ENCODE results near the gene STK40. TPM values are rescaled to one million over a fixed set of nuclear protein-coding genes. Genes with fewer than 3 reads are reported as not detected.

The STK40 gene
- total RNA-seq, 4 donors from 2014 or later = 109 to 263 (median 211) TPM

DNA sequence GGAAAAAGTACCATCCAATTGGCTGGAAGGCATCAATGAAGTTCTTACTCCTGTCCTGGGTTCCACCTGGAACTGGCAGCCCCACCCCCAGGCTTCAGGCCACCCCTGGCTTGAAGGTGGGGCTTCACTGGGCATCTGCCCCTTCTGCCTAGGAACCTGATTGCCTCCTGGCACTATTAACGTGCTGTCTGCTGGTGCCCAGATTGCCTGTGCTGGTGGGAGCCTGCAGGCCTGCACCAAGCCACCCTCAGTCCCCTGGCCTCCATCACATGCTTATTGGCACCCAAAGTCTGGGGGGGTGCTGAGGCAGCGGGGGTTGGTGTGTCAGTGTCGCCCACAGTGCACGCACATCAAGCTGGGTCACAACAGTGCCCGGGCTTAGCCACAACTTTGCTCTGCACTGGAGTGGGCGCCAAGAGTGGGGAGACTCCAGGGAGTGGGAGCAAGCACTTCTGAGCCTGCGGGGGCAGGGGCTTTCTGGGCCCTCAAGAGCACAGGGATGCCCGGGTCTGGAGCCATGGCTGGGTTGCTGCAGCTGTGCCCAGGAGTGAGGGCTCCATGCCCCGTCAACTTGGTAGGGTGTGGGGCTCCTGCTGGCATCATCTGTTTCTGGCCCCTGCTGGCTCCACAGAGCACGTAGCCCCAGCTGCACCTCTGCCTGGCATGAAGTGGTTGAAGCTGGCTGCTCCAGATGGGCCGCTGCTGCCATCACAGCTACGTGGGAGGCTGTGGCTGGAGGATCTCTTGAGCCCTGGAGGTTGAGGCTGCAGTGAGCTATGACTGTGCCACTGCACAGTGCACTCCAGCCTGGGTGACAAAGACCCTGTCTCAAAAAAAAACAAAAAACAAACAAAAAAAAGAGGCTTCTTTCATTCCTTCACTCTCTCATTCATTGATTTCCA is 16.1 kb upstream of the STK40 start:
- intact Hi-C loops (cut with DNase I; ENCODE audit: low total_unique reads) (no loop called here), in situ Hi-C loops (cut with MboI; ENCODE audit: low sequenced_read_pairs in 4 of 4) (loop anchor here in 1 of 4 donors (25.0 kb wide), 1 partner anchor 90 kb away; the partner anchor contains the start of genes EVA1B and SH3D21)
- Histone ChIP-seq H3K4me3 (peak overlapping the region in 1 of 4 donors; percentile 18), H3K9me3 (no peaks in the 10 kb centered on the region), H3K36me3 (no peaks in the 10 kb centered on the region), H3K27me3 (no peaks in the 10 kb centered on the region), H3K27ac (peak overlapping the region in 2 of 4 donors; percentile 25 to 40), H3K4me1 (peaks cover 6 to 7% of the 10 kb centered on the region in 2 donors)
- TF ChIP-seq POLR2A (IDR thresholded peaks at IDR 0.05) = no peak
- TF ChIP-seq, protein P1, sequence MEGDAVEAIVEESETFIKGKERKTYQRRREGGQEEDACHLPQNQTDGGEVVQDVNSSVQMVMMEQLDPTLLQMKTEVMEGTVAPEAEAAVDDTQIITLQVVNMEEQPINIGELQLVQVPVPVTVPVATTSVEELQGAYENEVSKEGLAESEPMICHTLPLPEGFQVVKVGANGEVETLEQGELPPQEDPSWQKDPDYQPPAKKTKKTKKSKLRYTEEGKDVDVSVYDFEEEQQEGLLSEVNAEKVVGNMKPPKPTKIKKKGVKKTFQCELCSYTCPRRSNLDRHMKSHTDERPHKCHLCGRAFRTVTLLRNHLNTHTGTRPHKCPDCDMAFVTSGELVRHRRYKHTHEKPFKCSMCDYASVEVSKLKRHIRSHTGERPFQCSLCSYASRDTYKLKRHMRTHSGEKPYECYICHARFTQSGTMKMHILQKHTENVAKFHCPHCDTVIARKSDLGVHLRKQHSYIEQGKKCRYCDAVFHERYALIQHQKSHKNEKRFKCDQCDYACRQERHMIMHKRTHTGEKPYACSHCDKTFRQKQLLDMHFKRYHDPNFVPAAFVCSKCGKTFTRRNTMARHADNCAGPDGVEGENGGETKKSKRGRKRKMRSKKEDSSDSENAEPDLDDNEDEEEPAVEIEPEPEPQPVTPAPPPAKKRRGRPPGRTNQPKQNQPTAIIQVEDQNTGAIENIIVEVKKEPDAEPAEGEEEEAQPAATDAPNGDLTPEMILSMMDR (IDR thresholded peaks at IDR 0.05 in 4 of 5, conservative IDR thresholded peaks at IDR 0.05 in 1 of 5) = no peak
- no peak for ATAC-seq
- DNase-seq = no peak

- Histone ChIP-seq H3K9me3 (no peaks in the 10 kb centered on the region), H3K4me1 (peaks cover 14 to 15% of the 10 kb centered on the region in 2 donors), H3K4me3 (peak overlapping the region in 1 of 4 donors; percentile 18), H3K36me3 (no peaks in the 10 kb centered on the region), H3K27me3 (no peaks in the 10 kb centered on the region), H3K27ac (peak overlapping the region; percentile 4 to 40 (median 32))
- peak; percentile 3 to 28 for TF ChIP-seq POLR2A (IDR thresholded peaks at IDR 0.05)
- TF ChIP-seq, protein P1 (IDR thresholded peaks at IDR 0.05 in 4 of 5, conservative IDR thresholded peaks at IDR 0.05 in 1 of 5) = no peak
- DNase-seq (peak; percentile 40 to 74), ATAC-seq (no peak)
- intact Hi-C loops (cut with DNase I; ENCODE audit: low total_unique reads) = no loop called here
- in situ Hi-C loops (cut with MboI; ENCODE audit: low sequenced_read_pairs in 4 of 4) = loop anchor here in 1 of 4 donors (25.0 kb wide), 1 partner anchor 89 kb away; the partner anchor contains the start of genes EVA1B and SH3D21
These were observed 15.3 kb upstream of the STK40 start for GRCh38 chr1:36400825-36401601.

DNA sequence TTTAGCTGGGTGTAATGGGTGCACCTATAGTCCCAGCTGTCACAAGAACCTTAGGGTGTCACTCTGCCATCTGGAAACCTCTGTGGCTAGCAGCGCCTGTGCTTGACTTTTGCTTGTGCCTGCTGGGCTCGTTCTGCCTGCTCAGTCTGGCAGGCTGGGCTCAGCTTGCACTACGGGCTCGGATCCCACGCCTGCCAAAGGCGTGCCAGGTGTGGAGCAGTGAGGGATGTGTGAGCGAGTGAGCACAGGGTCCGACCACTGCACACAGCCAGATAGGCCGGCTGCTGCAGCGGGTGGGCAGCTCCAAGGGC is 14.7 kb upstream of the STK40 start:
- H3K9me3 ChIP-seq = no peaks in the 10 kb centered on the region
- H3K27me3 ChIP-seq = no peaks in the 10 kb centered on the region
- ATAC-seq (no peak), DNase-seq (no peak)
- no peaks in the 10 kb centered on the region for H3K36me3 ChIP-seq
- TF ChIP-seq, protein P1 (IDR thresholded peaks at IDR 0.05 in 4 of 5, conservative IDR thresholded peaks at IDR 0.05 in 1 of 5) = no peak
- no peak for TF ChIP-seq POLR2A (IDR thresholded peaks at IDR 0.05)
- intact Hi-C loops (cut with DNase I; ENCODE audit: low total_unique reads) (no loop called here), in situ Hi-C loops (cut with MboI; ENCODE audit: low sequenced_read_pairs in 4 of 4) (loop anchor here in 1 of 4 donors (25.0 kb wide), 1 partner anchor 88 kb away; the partner anchor contains the start of genes EVA1B and SH3D21)
- H3K27ac ChIP-seq = peak overlapping the region in 3 of 4 donors; percentile 4 to 40 (median 23)
- H3K4me1 ChIP-seq = peaks cover 14 to 15% of the 10 kb centered on the region in 2 donors
- no peak overlapping the region for H3K4me3 ChIP-seq

GRCh38 chr1:36398370-36398977 is 12.8 kb upstream of the STK40 start:
- in situ Hi-C loops (cut with MboI; ENCODE audit: low sequenced_read_pairs in 4 of 4) = no loop called here
- intact Hi-C loops (cut with DNase I; ENCODE audit: low total_unique reads) = no loop called here
- no peaks in the 10 kb centered on the region for H3K9me3 ChIP-seq
- H3K27ac ChIP-seq = peak overlapping the region; percentile 95 to 99 (median 95)
- peaks cover 0 to 9% of the 10 kb centered on the region in 2 donors for H3K36me3 ChIP-seq
- ATAC-seq = no peak
- DNase-seq = no peak
- TF ChIP-seq, protein P1 (IDR thresholded peaks at IDR 0.05 in 4 of 5, conservative IDR thresholded peaks at IDR 0.05 in 1 of 5) = no peak
- TF ChIP-seq POLR2A (IDR thresholded peaks at IDR 0.05) = no peak
- peak overlapping the region in 1 of 4 donors; percentile 84 for H3K4me3 ChIP-seq
- no peaks in the 10 kb centered on the region for H3K27me3 ChIP-seq
- peaks cover 14 to 18% of the 10 kb centered on the region in 2 donors for H3K4me1 ChIP-seq
